ENCODE data around the gene DAD1.

The DAD1 gene

GRCh38 chr14:22534547-22534946 is 54.5 kb downstream of the DAD1 start:
- no peak for DNase-seq

- DNase-seq = no peak
Observed at GRCh38 chr14:22533739-22534359, 55.2 kb downstream of the DAD1 start.

- no peak for DNase-seq
Observed at GRCh38 chr14:22533057-22533704, 55.8 kb downstream of the DAD1 start.

- DNase-seq = no peak
Observed at GRCh38 chr14:22532345-22533056, 56.5 kb downstream of the DAD1 start.

GRCh38 chr14:22531451-22532344 is 57.3 kb downstream of the DAD1 start:
- no peak for DNase-seq

GRCh38 chr14:22530127-22530526 is 58.9 kb downstream of the DAD1 start:
- DNase-seq = no peak

GRCh38 chr14:22526744-22527143 is 62.3 kb downstream of the DAD1 start:
- no peak for DNase-seq

- no peak for DNase-seq
Observed at GRCh38 chr14:22526218-22526617, 62.8 kb downstream of the DAD1 start.

GRCh38 chr14:22524784-22525161 is 64.3 kb downstream of the DAD1 start:
- no peak for DNase-seq

GRCh38 chr14:22524115-22524783 is 64.8 kb downstream of the DAD1 start:
- no peak for DNase-seq

GRCh38 chr14:22523283-22523682 is 65.7 kb downstream of the DAD1 start:
- DNase-seq = no peak

GRCh38 chr14:22522466-22522957 is 66.5 kb downstream of the DAD1 start:
- DNase-seq = no peak

GRCh38 chr14:22521449-22522239 is 67.4 kb downstream of the DAD1 start:
- no peak for DNase-seq

GRCh38 chr14:22520796-22521195 is 68.2 kb downstream of the DAD1 start:
- no peak for DNase-seq

- no peak for DNase-seq
Observed at GRCh38 chr14:22519877-22520685, 68.9 kb downstream of the DAD1 start.

- DNase-seq = no peak
Observed at GRCh38 chr14:22518073-22518472, 71.0 kb downstream of the DAD1 start.

GRCh38 chr14:22517117-22517720 is 71.8 kb downstream of the DAD1 start:
- DNase-seq = no peak

GRCh38 chr14:22515929-22516328 is 73.1 kb downstream of the DAD1 start:
- no peak for DNase-seq
